Activated effector memory CD4-positive, alpha-beta T cell treated with Interleukin-2 at 50 U/mL for 16 hours (primary cell): ENCODE results near the gene TRPV5.

ENCODE experiments used
- DNase-seq: peaks from one replicate; pipeline ENCODE4 v3.0.0-alpha.2; 2020

Gene TRPV5

GRCh38 chr7:142883571-142884285 lies 49.8 kb downstream of the TRPV5 start:
- no peak for DNase-seq

- no peak for DNase-seq
These were observed 50.4 kb downstream of the TRPV5 start for GRCh38 chr7:142883145-142883544.

DNA sequence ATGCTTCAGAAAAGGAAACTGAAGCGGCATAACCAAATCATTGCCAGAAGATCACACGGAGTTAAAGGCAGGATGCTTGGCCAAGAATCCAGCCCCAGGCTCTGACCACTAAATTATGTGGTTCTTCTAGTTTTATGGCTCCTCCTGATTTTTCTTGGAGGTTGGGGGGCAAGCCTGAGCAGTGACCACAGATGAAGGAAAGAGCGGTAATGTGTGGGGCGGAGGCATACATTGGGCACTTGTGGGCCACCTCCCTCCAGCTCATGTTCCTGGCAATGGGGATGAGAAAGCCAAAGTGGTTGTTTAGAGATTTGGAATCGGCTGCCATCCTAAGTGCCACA lies 51.2 kb downstream of the TRPV5 start:
- no peak for DNase-seq

DNA sequence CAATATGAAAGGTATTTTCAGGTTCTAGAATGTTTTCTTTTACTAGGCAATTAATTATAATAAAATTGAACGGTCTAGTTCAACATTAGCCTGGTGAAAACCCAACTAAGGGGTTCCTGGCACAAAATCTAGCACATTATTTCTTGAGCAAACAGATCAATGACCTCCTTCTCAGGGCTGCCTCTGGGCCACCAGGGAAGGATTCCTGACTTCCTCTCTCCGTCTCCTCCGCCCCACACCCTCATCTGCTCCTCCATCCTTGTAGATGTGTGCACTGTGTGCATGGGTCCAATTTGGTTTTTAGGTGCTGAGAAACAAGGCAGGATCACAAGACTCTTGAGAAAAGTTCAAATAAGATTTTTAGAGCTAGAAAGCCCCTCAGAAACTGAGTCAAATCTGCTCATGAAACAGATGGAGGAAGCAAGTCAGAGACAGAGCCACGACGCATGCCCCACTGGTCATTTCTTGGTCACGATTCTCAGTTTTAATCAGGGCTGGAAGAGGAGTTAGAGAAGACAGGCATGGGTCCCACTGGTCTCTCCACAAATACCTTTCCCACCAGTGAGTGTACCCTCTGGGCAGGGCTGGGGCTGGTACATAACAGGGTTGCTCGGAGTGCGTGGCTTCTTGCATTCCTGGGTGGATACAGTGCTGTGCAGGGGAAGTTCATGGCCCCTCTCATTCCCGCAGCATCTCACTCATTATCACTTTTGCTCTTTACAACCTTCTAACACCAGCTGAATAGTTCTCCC lies 51.8 kb downstream of the TRPV5 start:
- no peak for DNase-seq

GRCh38 chr7:142880876-142881505 lies 52.6 kb downstream of the TRPV5 start:
- DNase-seq = peak; percentile 21

- DNase-seq = no peak
These were observed 54.5 kb downstream of the TRPV5 start for GRCh38 chr7:142879060-142879459.

GRCh38 chr7:142878315-142878714 lies 55.2 kb downstream of the TRPV5 start:
- no peak for DNase-seq

GRCh38 chr7:142876991-142877910 lies 56.3 kb downstream of the TRPV5 start:
- DNase-seq = no peak

DNA sequence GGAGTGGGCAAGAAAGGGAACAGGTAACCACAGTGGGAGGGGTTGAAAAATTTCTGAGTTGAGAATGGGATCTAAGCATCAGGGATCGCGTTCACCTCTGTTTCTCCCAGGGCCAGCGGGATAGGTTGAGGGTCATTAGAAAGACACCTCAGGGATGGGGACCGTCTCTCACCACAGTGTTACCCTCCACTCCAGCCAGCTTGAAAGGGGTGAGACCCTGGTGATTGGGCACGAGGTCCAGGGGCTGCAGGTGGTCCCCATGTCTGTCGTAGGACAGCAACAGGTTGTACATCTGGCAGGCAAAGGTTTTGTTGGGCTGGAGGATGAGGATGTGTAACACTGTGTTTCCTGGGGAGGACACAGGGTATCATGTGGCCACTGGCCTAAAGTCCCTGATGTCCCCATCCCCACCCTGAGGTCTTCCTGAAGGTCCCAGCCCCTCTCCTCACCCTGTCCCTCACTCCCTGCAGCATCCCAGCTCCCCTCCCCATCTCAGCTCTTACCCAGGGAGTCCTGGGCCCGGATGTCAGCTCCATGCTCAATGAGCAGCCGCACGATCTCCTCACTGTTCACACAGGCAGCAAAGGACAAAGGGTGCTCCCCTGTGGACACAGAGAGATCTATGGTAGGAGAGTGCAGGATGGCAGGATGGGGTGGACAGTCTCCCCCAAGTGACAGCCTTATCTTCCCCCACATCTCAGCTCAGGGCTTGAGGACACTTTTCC lies 57.1 kb downstream of the TRPV5 start:
- no peak for DNase-seq

DNA sequence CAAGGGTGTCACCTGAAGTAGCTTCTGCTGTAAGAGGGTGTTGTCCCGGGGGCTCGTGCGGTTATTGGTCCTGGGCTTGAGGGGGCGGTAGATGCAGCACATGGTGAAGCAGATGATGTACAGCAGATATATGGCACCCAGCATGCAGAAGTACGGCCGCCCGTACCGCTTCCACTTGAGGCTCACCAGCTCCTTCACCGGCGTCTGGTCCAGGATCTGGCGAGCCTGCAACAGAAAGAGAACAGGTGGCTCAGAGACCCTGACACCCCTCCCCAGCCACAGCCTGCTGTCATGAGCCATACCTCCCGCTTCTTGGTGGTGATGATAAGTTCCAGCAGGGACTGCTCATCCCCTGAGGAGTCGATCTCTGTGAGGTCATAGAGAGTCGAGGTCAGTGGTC lies 58.1 kb downstream of the TRPV5 start:
- no peak for DNase-seq

- no peak for DNase-seq
These were observed 58.7 kb downstream of the TRPV5 start for GRCh38 chr7:142874837-142875236.

DNA sequence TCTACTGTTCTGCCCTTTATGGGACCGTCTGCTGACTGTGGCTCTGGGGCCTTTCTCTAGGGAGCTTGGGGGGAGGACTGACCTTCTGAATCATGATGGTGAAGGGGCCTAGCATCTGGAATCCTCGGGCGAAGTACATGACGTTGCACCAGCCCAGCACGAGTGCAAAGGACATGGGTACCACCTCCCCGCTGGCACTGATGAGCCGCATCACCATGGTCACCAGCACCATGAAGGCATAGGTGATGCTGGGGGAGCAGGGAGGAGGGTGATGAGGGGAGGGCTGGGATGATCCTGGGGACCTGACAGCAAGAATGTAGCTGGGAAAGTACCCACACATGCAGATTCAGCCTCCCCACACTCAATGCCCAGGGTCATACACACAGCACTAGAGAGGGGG lies 59.1 kb downstream of the TRPV5 start:
- DNase-seq = no peak

DNA sequence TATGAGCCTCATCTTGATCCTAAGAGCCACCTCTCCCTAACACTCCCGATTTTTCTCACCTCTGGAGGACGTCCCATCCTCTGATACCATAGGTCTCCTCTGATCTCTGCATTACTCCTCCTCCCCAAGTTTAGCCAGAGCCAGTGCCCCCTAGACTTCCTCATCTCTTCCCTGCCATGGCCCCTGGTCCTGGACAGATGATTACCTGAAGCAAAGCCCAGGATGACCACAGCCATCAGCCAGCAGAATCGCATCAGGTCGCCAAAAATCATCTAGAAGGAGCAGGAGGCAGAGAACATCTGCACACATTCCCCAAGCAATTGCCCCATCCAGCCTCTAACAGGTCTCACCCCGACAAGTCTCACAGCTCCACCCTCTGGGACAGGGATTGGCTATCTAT lies 59.7 kb downstream of the TRPV5 start:
- DNase-seq = no peak

- no peak for DNase-seq
These were observed 60.2 kb downstream of the TRPV5 start for GRCh38 chr7:142873281-142873784.

- no peak for DNase-seq
These were observed 61.4 kb downstream of the TRPV5 start for GRCh38 chr7:142872106-142872675.

DNA sequence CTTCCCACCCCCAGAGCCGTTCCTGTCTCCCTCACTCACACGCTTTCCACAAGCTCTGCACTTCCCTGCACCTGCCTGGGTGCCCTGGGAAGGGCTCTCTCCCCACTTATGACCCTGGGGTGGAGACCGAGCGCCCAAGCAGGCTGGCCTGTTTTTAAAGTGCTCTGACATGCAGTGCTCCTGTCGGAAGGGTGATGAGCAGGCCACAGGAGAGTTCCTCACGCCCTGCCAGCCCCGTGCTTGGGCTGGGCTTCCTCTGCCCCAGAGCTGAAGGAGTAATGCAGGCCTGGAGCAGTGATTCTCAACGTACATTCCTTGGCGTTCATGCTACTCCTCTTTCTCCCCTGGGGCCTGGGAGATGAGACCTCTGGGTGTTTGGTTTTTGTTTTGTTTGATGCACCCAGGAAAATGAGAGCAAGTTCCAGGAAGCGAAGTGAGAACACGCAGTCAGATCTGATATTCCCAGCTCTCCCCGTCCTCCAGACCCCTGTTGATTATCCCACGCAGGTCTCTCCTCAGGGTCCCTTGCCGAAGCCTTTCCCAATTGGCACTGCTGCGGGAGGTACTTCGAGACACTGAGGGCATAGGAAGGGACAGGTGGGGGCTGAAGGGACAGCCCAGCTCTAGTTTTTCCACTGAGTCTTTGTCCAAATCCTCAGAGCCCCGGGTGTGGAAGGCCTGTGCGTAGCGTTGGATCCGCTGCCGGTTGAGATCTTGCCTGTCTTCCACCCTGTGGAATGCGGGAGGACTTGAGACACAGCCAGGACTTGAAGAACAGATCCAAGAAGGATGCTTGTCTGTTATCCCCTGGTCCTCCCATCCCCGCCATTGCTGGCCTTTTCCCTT lies 62.1 kb downstream of the TRPV5 start:
- no peak for DNase-seq

GRCh38 chr7:142870566-142871259 lies 62.8 kb downstream of the TRPV5 start:
- DNase-seq = no peak

DNA sequence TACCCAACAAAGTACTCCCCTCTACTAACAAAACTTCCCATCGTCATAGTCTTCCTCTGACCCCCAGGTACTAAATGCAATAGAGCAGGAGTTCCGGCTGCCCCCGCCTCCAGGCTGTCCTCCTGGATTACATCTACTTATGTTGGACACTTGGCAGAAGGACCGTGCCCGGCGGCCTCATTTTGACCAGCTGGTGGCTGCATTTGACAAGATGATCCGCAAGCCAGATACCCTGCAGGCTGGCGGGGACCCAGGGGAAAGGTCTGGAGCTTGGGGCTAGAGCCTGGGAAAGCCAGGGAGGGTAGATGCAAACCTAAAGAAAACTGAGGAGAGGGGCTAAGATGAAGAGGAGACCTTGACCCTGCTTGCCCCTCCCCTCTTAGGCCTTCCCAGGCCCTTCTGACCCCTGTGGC lies 63.4 kb downstream of the TRPV5 start:
- DNase-seq = no peak

- DNase-seq = no peak
These were observed 64.1 kb downstream of the TRPV5 start for GRCh38 chr7:142869434-142869833.

GRCh38 chr7:142868986-142869415 lies 64.5 kb downstream of the TRPV5 start:
- DNase-seq = no peak
